MM.1S (cell line): ENCODE measurements around the gene MLLT1.

Experiments
- CTCF ChIP-seq: fragments of 300-600 bp; sonication (generic); IDR thresholded peaks from 2 replicates; pipeline ENCODE4 v1.5.1; 2016; ENCODE audit warnings: antibody characterized with exemption, low read length, mixed read lengths
- EZH2 ChIP-seq: fragments of 300-600 bp; sonication (generic); optimal IDR thresholded peaks from 2 replicates; pipeline ENCODE3; 2017; ENCODE audit warnings: low read depth, mild to moderate bottlenecking, antibody characterized with exemption, low read length, mixed read lengths
- EZH2phosphoT487 ChIP-seq: fragments of 300-600 bp; sonication (generic); IDR thresholded peaks from 2 replicates; pipeline ENCODE4 v1.6.1; 2018; ENCODE audit warnings: antibody characterized with exemption, low read length

- no peak for TF ChIP-seq CTCF
- TF ChIP-seq EZH2 = no peak
- TF ChIP-seq EZH2phosphoT487 = no peak
Measured at GRCh38 chr19:6270822-6271221, 9.0 kb downstream of the MLLT1 start.
